Vagina (tissue), 2 donors: ENCODE results near the gene GALC.

Source experiments
- POLR2A ChIP-seq, 2 donors: fragments of 450-650 bp; IDR thresholded peaks; one replicate each; pipeline ENCODE4 v1.6.1; 2017; ENCODE audit warnings: antibody characterized with exemption in 2 of 2, mild to moderate bottlenecking in 2 of 2, moderate library complexity in 2 of 2
- TF ChIP-seq, protein P1 (sequence below), 3 experiments: fragments of 450-650 bp in 2 of 3; fragments of 200-600 bp in 1 of 3; sonication (generic) in 1 of 3; IDR thresholded peaks; one replicate each; pipeline ENCODE4 v1.5.1; 2017 to 2019; ENCODE audit warnings: antibody characterized with exemption in 3 of 3, mild to moderate bottlenecking in 2 of 3, moderate library complexity in 2 of 3

DNA sequence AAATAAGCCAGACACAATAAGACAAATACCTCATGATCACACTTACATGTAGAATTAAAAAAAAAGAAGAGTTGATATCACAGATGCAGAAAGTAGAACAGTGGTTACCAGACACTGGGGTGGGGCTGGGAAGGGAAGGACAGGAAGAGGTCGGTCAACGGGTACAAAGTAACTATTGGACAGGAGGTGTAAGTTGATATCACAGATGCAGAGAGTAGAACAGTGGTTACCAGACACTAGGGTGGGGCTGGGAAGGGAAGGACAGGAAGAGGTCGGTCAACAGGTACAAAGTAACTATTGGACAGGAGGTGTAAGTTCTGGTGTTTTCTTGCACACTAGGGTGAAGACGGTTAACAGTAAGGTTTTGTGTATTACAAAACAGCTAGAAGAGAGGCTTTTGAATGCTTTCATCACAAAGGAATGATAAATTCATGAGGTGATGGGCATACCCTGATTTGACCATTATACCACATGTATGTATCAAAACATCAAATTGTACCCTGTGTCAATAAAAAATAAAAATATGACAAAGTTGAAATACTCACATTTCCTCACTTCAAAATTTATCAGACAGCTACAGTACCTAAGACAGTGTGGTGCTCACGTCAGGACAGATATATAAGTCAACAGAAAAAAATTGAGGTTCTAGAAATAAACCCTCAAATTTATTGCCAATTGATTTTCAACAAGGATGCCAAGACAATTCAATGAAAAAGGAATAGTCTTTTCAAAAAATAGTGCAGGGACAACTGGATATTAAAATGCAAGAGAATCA is 32.8 kb downstream of the GALC start:
- TF ChIP-seq, protein P1, sequence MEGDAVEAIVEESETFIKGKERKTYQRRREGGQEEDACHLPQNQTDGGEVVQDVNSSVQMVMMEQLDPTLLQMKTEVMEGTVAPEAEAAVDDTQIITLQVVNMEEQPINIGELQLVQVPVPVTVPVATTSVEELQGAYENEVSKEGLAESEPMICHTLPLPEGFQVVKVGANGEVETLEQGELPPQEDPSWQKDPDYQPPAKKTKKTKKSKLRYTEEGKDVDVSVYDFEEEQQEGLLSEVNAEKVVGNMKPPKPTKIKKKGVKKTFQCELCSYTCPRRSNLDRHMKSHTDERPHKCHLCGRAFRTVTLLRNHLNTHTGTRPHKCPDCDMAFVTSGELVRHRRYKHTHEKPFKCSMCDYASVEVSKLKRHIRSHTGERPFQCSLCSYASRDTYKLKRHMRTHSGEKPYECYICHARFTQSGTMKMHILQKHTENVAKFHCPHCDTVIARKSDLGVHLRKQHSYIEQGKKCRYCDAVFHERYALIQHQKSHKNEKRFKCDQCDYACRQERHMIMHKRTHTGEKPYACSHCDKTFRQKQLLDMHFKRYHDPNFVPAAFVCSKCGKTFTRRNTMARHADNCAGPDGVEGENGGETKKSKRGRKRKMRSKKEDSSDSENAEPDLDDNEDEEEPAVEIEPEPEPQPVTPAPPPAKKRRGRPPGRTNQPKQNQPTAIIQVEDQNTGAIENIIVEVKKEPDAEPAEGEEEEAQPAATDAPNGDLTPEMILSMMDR (IDR thresholded peaks at IDR 0.05): no peak
- TF ChIP-seq POLR2A (IDR thresholded peaks at IDR 0.05): no peak
